ENCODE measurements around the gene PSMD11. TPM values are rescaled to one million over a fixed set of nuclear protein-coding genes. Genes with fewer than 3 reads are reported as not detected.
"Not testable (repeated sequence)": the region's sequence is repeated elsewhere in the genome, so short reads cannot be mapped to it uniquely, and the experiment has no call there.

The PSMD11 gene
- total and polyA plus RNA-seq, 4 donors = 47.8 to 87.9 (median 67.6) TPM

DNA sequence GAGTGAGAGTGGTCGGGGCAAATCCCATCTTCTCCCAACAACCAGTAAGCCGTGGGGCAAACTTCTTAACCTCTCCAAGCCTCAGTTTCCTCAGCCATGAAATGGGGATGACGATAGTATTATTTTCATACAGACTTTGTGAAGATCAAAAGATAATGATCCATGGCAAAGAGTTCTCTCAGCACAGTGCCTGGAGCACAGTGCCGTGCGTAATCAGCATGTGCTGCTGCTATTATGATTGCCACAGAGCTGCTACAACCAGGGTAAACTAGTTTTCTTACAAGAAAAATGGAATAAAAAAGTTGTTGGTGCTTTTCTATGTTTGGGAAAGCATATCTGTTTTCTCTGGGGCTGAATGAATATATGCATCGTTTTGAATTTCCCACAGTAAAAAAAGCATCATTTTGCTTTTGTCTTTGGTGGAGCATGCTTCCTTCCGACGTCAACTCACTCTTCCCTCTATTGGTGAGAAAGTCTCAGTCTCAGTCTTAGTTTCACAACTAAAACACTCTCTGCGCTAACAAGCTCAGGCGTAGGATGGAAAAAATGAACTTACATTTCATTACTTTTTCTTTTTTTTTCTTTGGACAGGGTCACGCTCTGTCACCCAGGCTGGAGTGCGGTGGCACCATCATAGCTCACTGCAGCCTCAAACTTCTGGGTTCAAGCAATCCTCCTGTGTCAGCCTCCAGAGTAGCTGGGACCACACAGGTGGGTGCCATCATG, 79.7 kb downstream of the PSMD11 start:
- Histone ChIP-seq H3K36me3 (ENCODE audit: control insufficient read depth in 4 of 4, insufficient read depth in 4 of 4, low read length in 4 of 4) (peaks cover 0 to 2% (median 0%) of the 10 kb centered on the region in 4 donors), H3K9me3 (ENCODE audit: control insufficient read depth in 4 of 4, insufficient read depth in 3 of 4, low read length in 3 of 4) (no peaks in the 10 kb centered on the region), H3K27me3 (ENCODE audit: control insufficient read depth in 3 of 3, insufficient read depth in 3 of 3, low read length in 2 of 3) (no peaks in the 10 kb centered on the region), H3K27ac (ENCODE audit: low read depth in 1 of 2, low read length in 1 of 2) (no peak overlapping the region), H3K4me3 (no peak overlapping the region), H3K9ac (ENCODE audit: insufficient read depth in 1 of 2, low read length in 2 of 2) (no peak overlapping the region), H3K4me1 (ENCODE audit: control insufficient read depth in 5 of 5, insufficient read depth in 5 of 5, low read length in 5 of 5) (peaks cover 0 to 10% (median 5%) of the 10 kb centered on the region in 5 donors)
- 87 to 89% methylated on average over 12 of the region's 12 CpGs for WGBS, 2 donors
- TF ChIP-seq, protein P1, sequence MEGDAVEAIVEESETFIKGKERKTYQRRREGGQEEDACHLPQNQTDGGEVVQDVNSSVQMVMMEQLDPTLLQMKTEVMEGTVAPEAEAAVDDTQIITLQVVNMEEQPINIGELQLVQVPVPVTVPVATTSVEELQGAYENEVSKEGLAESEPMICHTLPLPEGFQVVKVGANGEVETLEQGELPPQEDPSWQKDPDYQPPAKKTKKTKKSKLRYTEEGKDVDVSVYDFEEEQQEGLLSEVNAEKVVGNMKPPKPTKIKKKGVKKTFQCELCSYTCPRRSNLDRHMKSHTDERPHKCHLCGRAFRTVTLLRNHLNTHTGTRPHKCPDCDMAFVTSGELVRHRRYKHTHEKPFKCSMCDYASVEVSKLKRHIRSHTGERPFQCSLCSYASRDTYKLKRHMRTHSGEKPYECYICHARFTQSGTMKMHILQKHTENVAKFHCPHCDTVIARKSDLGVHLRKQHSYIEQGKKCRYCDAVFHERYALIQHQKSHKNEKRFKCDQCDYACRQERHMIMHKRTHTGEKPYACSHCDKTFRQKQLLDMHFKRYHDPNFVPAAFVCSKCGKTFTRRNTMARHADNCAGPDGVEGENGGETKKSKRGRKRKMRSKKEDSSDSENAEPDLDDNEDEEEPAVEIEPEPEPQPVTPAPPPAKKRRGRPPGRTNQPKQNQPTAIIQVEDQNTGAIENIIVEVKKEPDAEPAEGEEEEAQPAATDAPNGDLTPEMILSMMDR (IDR thresholded peaks at IDR 0.05; ENCODE audit: control extremely low read depth, extremely low read depth) = no peak
- no peak for ATAC-seq (ENCODE audit: insufficient read depth, low FRiP score)
- DNase-seq = no peak

GRCh38 chr17:32524553-32524880, 80.2 kb downstream of the PSMD11 start:
- WGBS, 2 donors = 92 to 95% methylated on average over 6 of the region's 6 CpGs
- ATAC-seq (ENCODE audit: insufficient read depth, low FRiP score); H3K36me3 ChIP-seq (ENCODE audit: control insufficient read depth in 4 of 4, insufficient read depth in 4 of 4, low read length in 4 of 4); H3K4me1 ChIP-seq (ENCODE audit: control insufficient read depth in 5 of 5, insufficient read depth in 5 of 5, low read length in 5 of 5); H3K9ac ChIP-seq (ENCODE audit: insufficient read depth in 1 of 2, low read length in 2 of 2); H3K27me3 ChIP-seq (ENCODE audit: control insufficient read depth in 3 of 3, insufficient read depth in 3 of 3, low read length in 2 of 3); DNase-seq; H3K27ac ChIP-seq (ENCODE audit: low read depth in 1 of 2, low read length in 1 of 2); H3K4me3 ChIP-seq; H3K9me3 ChIP-seq (ENCODE audit: control insufficient read depth in 4 of 4, insufficient read depth in 3 of 4, low read length in 3 of 4): not testable (repeated sequence)

GRCh38 chr17:32525122-32525521, 80.8 kb downstream of the PSMD11 start:
- ATAC-seq (ENCODE audit: insufficient read depth, low FRiP score) = no peak
- Histone ChIP-seq H3K4me3 (no peak overlapping the region), H3K4me1 (ENCODE audit: control insufficient read depth in 5 of 5, insufficient read depth in 5 of 5, low read length in 5 of 5) (peaks cover 0 to 4% (median 2%) of the 10 kb centered on the region in 5 donors), H3K36me3 (ENCODE audit: control insufficient read depth in 4 of 4, insufficient read depth in 4 of 4, low read length in 4 of 4) (peaks cover 0 to 6% (median 0%) of the 10 kb centered on the region in 4 donors), H3K9ac (ENCODE audit: insufficient read depth in 1 of 2, low read length in 2 of 2) (no peak overlapping the region), H3K27ac (ENCODE audit: low read depth in 1 of 2, low read length in 1 of 2) (no peak overlapping the region), H3K27me3 (ENCODE audit: control insufficient read depth in 3 of 3, insufficient read depth in 3 of 3, low read length in 2 of 3) (no peaks in the 10 kb centered on the region), H3K9me3 (ENCODE audit: control insufficient read depth in 4 of 4, insufficient read depth in 3 of 4, low read length in 3 of 4) (no peaks in the 10 kb centered on the region)
- TF ChIP-seq, protein P1 (IDR thresholded peaks at IDR 0.05; ENCODE audit: control extremely low read depth, extremely low read depth) = no peak
- no peak for DNase-seq
- 27 to 50% methylated on average over 4 of the region's 4 CpGs for WGBS, 2 donors

GRCh38 chr17:32527146-32527545, 82.8 kb downstream of the PSMD11 start:
- Histone ChIP-seq H3K9ac (ENCODE audit: insufficient read depth in 1 of 2, low read length in 2 of 2) (no peak overlapping the region), H3K9me3 (ENCODE audit: control insufficient read depth in 4 of 4, insufficient read depth in 3 of 4, low read length in 3 of 4) (no peaks in the 10 kb centered on the region), H3K36me3 (ENCODE audit: control insufficient read depth in 4 of 4, insufficient read depth in 4 of 4, low read length in 4 of 4) (peaks cover 0 to 6% (median 0%) of the 10 kb centered on the region in 4 donors), H3K27ac (ENCODE audit: low read depth in 1 of 2, low read length in 1 of 2) (no peak overlapping the region), H3K4me3 (no peak overlapping the region), H3K27me3 (ENCODE audit: control insufficient read depth in 3 of 3, insufficient read depth in 3 of 3, low read length in 2 of 3) (no peaks in the 10 kb centered on the region), H3K4me1 (ENCODE audit: control insufficient read depth in 5 of 5, insufficient read depth in 5 of 5, low read length in 5 of 5) (no peaks in the 10 kb centered on the region)
- no peak for DNase-seq
- no peak for ATAC-seq (ENCODE audit: insufficient read depth, low FRiP score)
- 95 to 97% methylated on average over 4 of the region's 4 CpGs for WGBS, 2 donors
- TF ChIP-seq, protein P1 (IDR thresholded peaks at IDR 0.05; ENCODE audit: control extremely low read depth, extremely low read depth) = no peak

All from lung (tissue), 12 donors.